OCI-LY3 (cell line): ENCODE results near the gene TAMM41.

ENCODE experiments used
- CTCF ChIP-seq: fragments of 200-600, 300-600 bp; sonication (generic); IDR thresholded peaks from 2 replicates; pipeline ENCODE4 v1.5.1; 2014; ENCODE audit warnings: antibody characterized with exemption, low read length, low read depth
- EZH2phosphoT487 ChIP-seq: fragments of 200-600 bp; shearing (Covaris generic); IDR thresholded peaks from 2 replicates; pipeline ENCODE4 v1.6.1; 2018; ENCODE audit warnings: antibody characterized with exemption, mixed run types, low read depth

- TF ChIP-seq CTCF (peak; percentile 65), EZH2phosphoT487 (no peak)
Measured at GRCh38 chr3:11846281-11847266, at the start of gene TAMM41.
